H9 (cell line): ENCODE measurements around the gene RPS27. TPM values are rescaled to one million over a fixed set of nuclear protein-coding genes. Genes with fewer than 3 reads are reported as not detected.

Experiments
- DNase-seq: peaks from one replicate; pipeline ENCODE4 v3.0.0-alpha.2; 2017
- H2AFZ ChIP-seq: one replicate; pipeline ENCODE4 v1.6.1; 2013; ENCODE audit warnings: mild to moderate bottlenecking, low read length, control low read depth, moderate library complexity
- H2AK5ac ChIP-seq: 2 replicates; pipeline ENCODE4 v1.6.1; 2013; ENCODE audit warnings: low read length, control low read depth, mixed read lengths; ENCODE audit not compliant: insufficient read length
- H2BK120ac ChIP-seq: one replicate; pipeline ENCODE4 v1.6.1; 2013; ENCODE audit warnings: low read depth, mild to moderate bottlenecking, low read length, control low read depth, inconsistent platforms; ENCODE audit not compliant: poor library complexity, severe bottlenecking
- H2BK12ac ChIP-seq: 2 replicates; pipeline ENCODE4 v1.6.1; 2013; ENCODE audit warnings: low read length, control low read depth, mixed read lengths, low read depth; ENCODE audit not compliant: insufficient read length
- H2BK15ac ChIP-seq: 2 replicates; pipeline ENCODE4 v1.6.1; 2013; ENCODE audit warnings: low read depth, low read length, control low read depth
- H2BK20ac ChIP-seq: one replicate; pipeline ENCODE4 v1.6.1; 2013; ENCODE audit warnings: low read depth, mild to moderate bottlenecking, low read length, control low read depth, inconsistent platforms; ENCODE audit not compliant: poor library complexity, severe bottlenecking
- H2BK5ac ChIP-seq: 2 replicates; pipeline ENCODE4 v1.6.1; 2013; ENCODE audit warnings: low read length, control low read depth, mixed read lengths; ENCODE audit not compliant: insufficient read length
- H3K14ac ChIP-seq: 2 replicates; pipeline ENCODE4 v1.6.1; 2013; ENCODE audit warnings: low read length, control low read depth; ENCODE audit not compliant: insufficient read depth
- H3K18ac ChIP-seq: 2 replicates; pipeline ENCODE4 v1.6.1; 2013; ENCODE audit warnings: low read depth, mild to moderate bottlenecking, mixed read lengths, low read length, control low read depth; ENCODE audit not compliant: insufficient read length
- H3K23ac ChIP-seq: 2 replicates; pipeline ENCODE4 v1.6.1; 2013; ENCODE audit warnings: low read length, control low read depth, mixed read lengths, low read depth; ENCODE audit not compliant: insufficient read length
- H3K23me2 ChIP-seq: 2 replicates; pipeline ENCODE4 v1.6.1; 2013; ENCODE audit warnings: low read depth, mild to moderate bottlenecking, mixed read lengths, low read length, control low read depth; ENCODE audit not compliant: insufficient read length, poor library complexity, severe bottlenecking
- H3K27ac ChIP-seq: 2 replicates; pipeline ENCODE4 v1.5.1; 2013; ENCODE audit warnings: low read length, control low read depth, mixed read lengths, low read depth; ENCODE audit not compliant: insufficient read length
- H3K27me3 ChIP-seq: 2 replicates; pipeline ENCODE4 v1.6.1; 2013; ENCODE audit warnings: low read length, control low read depth, inconsistent platforms; ENCODE audit not compliant: insufficient read depth
- H3K4ac ChIP-seq: 2 replicates; pipeline ENCODE4 v1.6.1; 2013; ENCODE audit warnings: low read depth, mild to moderate bottlenecking, control low read depth, inconsistent platforms, low read length, moderate library complexity
- H3K4me1 ChIP-seq: 2 replicates; pipeline ENCODE4 v1.6.1; 2013; ENCODE audit warnings: low read length, control low read depth, inconsistent platforms; ENCODE audit not compliant: insufficient read depth
- H3K4me2 ChIP-seq: 2 replicates; pipeline ENCODE4 v1.6.1; 2013; ENCODE audit warnings: low read length, control low read depth, mixed read lengths; ENCODE audit not compliant: insufficient read length, insufficient read depth
- H3K56ac ChIP-seq: 2 replicates; pipeline ENCODE4 v1.6.1; 2013; ENCODE audit warnings: low read depth, mild to moderate bottlenecking, mixed read lengths, low read length, control low read depth; ENCODE audit not compliant: insufficient read length
- H3K79me1 ChIP-seq: 2 replicates; pipeline ENCODE4 v1.6.1; 2013; ENCODE audit warnings: low read depth, mild to moderate bottlenecking, moderate library complexity, low read length, control low read depth, inconsistent platforms; ENCODE audit not compliant: insufficient read depth, poor library complexity, severe bottlenecking
- H3K79me2 ChIP-seq: 2 replicates; pipeline ENCODE4 v1.6.1; 2013; ENCODE audit warnings: low read length, control low read depth, inconsistent platforms; ENCODE audit not compliant: insufficient read depth
- H3K9ac ChIP-seq: 2 replicates; pipeline ENCODE4 v1.6.1; 2013; ENCODE audit warnings: low read length, control low read depth, mixed read lengths; ENCODE audit not compliant: insufficient read length; ENCODE audit errors: extremely low read depth
- H3K9me3 ChIP-seq: one replicate; pipeline ENCODE4 v1.6.1; 2013; ENCODE audit warnings: low read depth, low read length, inconsistent platforms; ENCODE audit not compliant: control insufficient read depth
- H3T11ph ChIP-seq: one replicate; pipeline ENCODE4 v1.6.1; 2013; ENCODE audit warnings: mild to moderate bottlenecking, low read length, control low read depth, inconsistent platforms
- H4K20me1 ChIP-seq: one replicate; pipeline ENCODE4 v1.6.1; 2013; ENCODE audit not compliant: control insufficient read depth, insufficient read length, insufficient read depth
- H4K5ac ChIP-seq: 2 replicates; pipeline ENCODE4 v1.6.1; 2013; ENCODE audit warnings: low read depth, mild to moderate bottlenecking, mixed read lengths, low read length, control low read depth; ENCODE audit not compliant: insufficient read length
- H4K8ac ChIP-seq: replicated peaks from 2 replicates; pipeline ENCODE4 v1.6.1; 2013; ENCODE audit warnings: low read length, control low read depth, mixed read lengths, low read depth; ENCODE audit not compliant: insufficient read length
- H4K91ac ChIP-seq: 2 replicates; pipeline ENCODE4 v1.6.1; 2013; ENCODE audit warnings: low read depth, mild to moderate bottlenecking, moderate library complexity, mixed read lengths, low read length, control low read depth; ENCODE audit not compliant: insufficient read length
- H3K27ac Mint-ChIP-seq, 3 experiments: 2 replicates in 2 of 3; 3 replicates in 1 of 3; pipeline ENCODE4 v1.8.0; 2020 to 2021; ENCODE audit warnings: mixed read lengths in 3 of 3, mild to moderate bottlenecking in 1 of 3, moderate library complexity in 1 of 3
- H3K27me3 Mint-ChIP-seq: 2 replicates; pipeline ENCODE4 v1.8.0; 2021; ENCODE audit warnings: low read depth, mild to moderate bottlenecking, moderate library complexity, mixed read lengths
- H3K36me3 Mint-ChIP-seq, 3 experiments: 2 replicates in 2 of 3; 3 replicates in 1 of 3; pipeline ENCODE4 v1.8.0; 2020 to 2021; ENCODE audit warnings: low read depth in 3 of 3, mixed read lengths in 3 of 3; ENCODE audit not compliant: insufficient read depth in 1 of 3
- H3K4me1 Mint-ChIP-seq, 2 experiments: 2 replicates each; pipeline ENCODE4 v1.8.0; 2020; ENCODE audit warnings: mixed read lengths in 2 of 2
- H3K4me3 Mint-ChIP-seq, 2 experiments: 2 replicates in 1 of 2; 3 replicates in 1 of 2; pipeline ENCODE4 v1.8.0; 2020 to 2021; ENCODE audit warnings: mild to moderate bottlenecking in 2 of 2, mixed read lengths in 2 of 2, moderate library complexity in 1 of 2
- H3K9me3 Mint-ChIP-seq, 2 experiments: 2 replicates in 1 of 2; 3 replicates in 1 of 2; pipeline ENCODE4 v1.8.0; 2020; ENCODE audit warnings: mild to moderate bottlenecking in 2 of 2, mixed read lengths in 2 of 2, moderate library complexity in 1 of 2
- WGBS: extraction: QIAGEN DNeasy Blood & Tissue Kit; methylation state at CpG from one replicate; pipeline ENCODE4 v1.1.7; 2013; ENCODE audit warnings: missing lambda C conversion rate, low lambda C conversion rate, mixed read lengths; ENCODE audit not compliant: insufficient read length; ENCODE audit errors: extremely low coverage; 5-methylcytosine and 5-hydroxymethylcytosine counted together
- long read RNA-seq: library from polyadenylated mRNA; unstranded; transcript quantifications from one replicate; pipeline ENCODE4 v2.0.0, GENCODE V29; 2020
- total RNA-seq: library from RNA; stranded (reverse); gene quantifications from 2 replicates; pipeline ENCODE4 v1.2.1, GENCODE V29; 2021
- TF ChIP-seq, protein P1 (sequence below): fragments of 200-600 bp; sonication (generic); conservative IDR thresholded peaks from 3 replicates; pipeline ENCODE4 v1.8.0; 2021; ENCODE audit warnings: antibody characterized with exemption, mild to moderate bottlenecking

Gene RPS27
- total RNA-seq, result 2,196 and 2,321 TPM in 2 replicates
- long read RNA-seq, transcript RPS27-201 (4 exons, 359 nt), result major isoform, 238 of 249 reads
- long read RNA-seq, partial matches to known transcripts, result 0 of 249 reads
- long read RNA-seq, other reads (novel, unspliced or antisense), result 7 of 249 reads

GRCh38 chr1:153990468-153991150, at the start of gene RPS27:
TSS of gene RPS27 (plus strand) at chr1:153990762. CDS start at chr1:153990797, 35 bp downstream.
- H3K23ac ChIP-seq, result no peak within 1 kb of the TSS
- H3K9me3 ChIP-seq, result no peaks in the 10 kb centered on the region
- H3K79me1 ChIP-seq, result peaks cover 4% of the 10 kb centered on the region
- peak within 1 kb of the TSS; percentile 99 for H3K18ac ChIP-seq
- peak within 1 kb of the TSS; percentile 91 for H3K4me2 ChIP-seq
- peak; percentile 95 for DNase-seq
- H3K27ac Mint-ChIP-seq, result peak within 1 kb of the TSS; percentile 99 to 100 (median 99)
- peaks cover 9% of the 10 kb centered on the region for H3K23me2 ChIP-seq
- peak within 1 kb of the TSS; percentile 80 for H2BK5ac ChIP-seq
- no peak within 1 kb of the TSS for H2BK20ac ChIP-seq
- peak within 1 kb of the TSS; percentile 96 to 97 for H3K4me3 Mint-ChIP-seq
- H3K9ac ChIP-seq, result peak within 1 kb of the TSS; percentile 99
- no peaks in the 10 kb centered on the region for H4K20me1 ChIP-seq
- H3K4me1 Mint-ChIP-seq, result peaks cover 19 to 22% of the 10 kb centered on the region in 2 experiments
- peak within 1 kb of the TSS; percentile 19 for H4K5ac ChIP-seq
- H3K79me2 ChIP-seq, result peaks cover 3% of the 10 kb centered on the region; the same call in 1 of the 2 replicates
- peak within 1 kb of the TSS; percentile 82 for H3K27ac ChIP-seq
- H4K8ac ChIP-seq, result no peak within 1 kb of the TSS
- no peak within 1 kb of the TSS for H2AK5ac ChIP-seq
- H2BK12ac ChIP-seq, result no peak within 1 kb of the TSS
- peaks cover 2% of the 10 kb centered on the region; the same call in 1 of the 2 replicates for H3K27me3 Mint-ChIP-seq
- no peak within 1 kb of the TSS for H3K56ac ChIP-seq
- no peaks in the 10 kb centered on the region for H3K27me3 ChIP-seq
- no CpG with 5 or more reads among the region's 36 CpGs for WGBS
- peaks cover 0 to under 1% of the 10 kb centered on the region in 2 experiments; a peak in 3 of 5 replicates for H3K9me3 Mint-ChIP-seq
- H2AFZ ChIP-seq, result no peak within 1 kb of the TSS
- H4K91ac ChIP-seq, result no peak within 1 kb of the TSS
- peak within 1 kb of the TSS; percentile 91 for H3T11ph ChIP-seq
- no peak within 1 kb of the TSS; the same call in 1 of the 2 replicates for H3K4ac ChIP-seq
- TF ChIP-seq, protein P1, sequence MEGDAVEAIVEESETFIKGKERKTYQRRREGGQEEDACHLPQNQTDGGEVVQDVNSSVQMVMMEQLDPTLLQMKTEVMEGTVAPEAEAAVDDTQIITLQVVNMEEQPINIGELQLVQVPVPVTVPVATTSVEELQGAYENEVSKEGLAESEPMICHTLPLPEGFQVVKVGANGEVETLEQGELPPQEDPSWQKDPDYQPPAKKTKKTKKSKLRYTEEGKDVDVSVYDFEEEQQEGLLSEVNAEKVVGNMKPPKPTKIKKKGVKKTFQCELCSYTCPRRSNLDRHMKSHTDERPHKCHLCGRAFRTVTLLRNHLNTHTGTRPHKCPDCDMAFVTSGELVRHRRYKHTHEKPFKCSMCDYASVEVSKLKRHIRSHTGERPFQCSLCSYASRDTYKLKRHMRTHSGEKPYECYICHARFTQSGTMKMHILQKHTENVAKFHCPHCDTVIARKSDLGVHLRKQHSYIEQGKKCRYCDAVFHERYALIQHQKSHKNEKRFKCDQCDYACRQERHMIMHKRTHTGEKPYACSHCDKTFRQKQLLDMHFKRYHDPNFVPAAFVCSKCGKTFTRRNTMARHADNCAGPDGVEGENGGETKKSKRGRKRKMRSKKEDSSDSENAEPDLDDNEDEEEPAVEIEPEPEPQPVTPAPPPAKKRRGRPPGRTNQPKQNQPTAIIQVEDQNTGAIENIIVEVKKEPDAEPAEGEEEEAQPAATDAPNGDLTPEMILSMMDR, result no peak
- H2BK15ac ChIP-seq, result no peak within 1 kb of the TSS
- peak within 1 kb of the TSS; percentile 99 for H3K14ac ChIP-seq
- H3K36me3 Mint-ChIP-seq, result peaks cover 36 to 48% (median 45%) of the 10 kb centered on the region in 3 experiments
- no peaks in the 10 kb centered on the region for H3K4me1 ChIP-seq
- H2BK120ac ChIP-seq, result peak within 1 kb of the TSS; percentile 74
